ENCODE results near the gene DIDO1. TPM values are rescaled to one million over a fixed set of nuclear protein-coding genes. Genes with fewer than 3 reads are reported as not detected.
A peak's percentile ranks its signal among the peaks of the same experiment; 100 is the strongest.
"Not testable (repeated sequence)": the region's sequence is repeated elsewhere in the genome, so short reads cannot be mapped to it uniquely, and the experiment has no call there.

DIDO1 gene
- total RNA-seq, 1 experiment from 2014 or later = 85.9 TPM

DNA sequence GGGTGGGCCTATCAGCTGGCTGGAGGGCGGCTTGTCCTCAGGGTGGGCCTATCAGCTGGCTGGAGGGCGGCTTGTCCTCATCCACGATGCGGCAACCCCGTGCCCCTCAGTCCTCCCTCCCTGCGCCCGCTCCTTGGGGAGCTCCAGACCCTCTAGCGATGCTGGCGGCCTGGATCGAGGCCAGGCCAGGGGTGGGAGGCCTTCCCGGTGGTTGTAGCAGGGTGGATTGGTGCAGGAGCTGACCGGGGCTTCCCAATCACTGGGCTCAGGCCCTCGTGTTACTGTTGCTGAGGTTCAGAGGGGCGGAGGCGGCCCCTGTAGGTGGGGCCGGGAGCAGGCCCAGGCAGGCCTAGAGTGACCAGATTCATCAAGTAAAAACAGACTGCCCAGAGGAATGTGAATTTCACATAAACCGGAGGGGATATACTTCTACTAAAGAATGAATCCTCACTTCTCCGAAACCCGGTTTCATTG, 35.0 kb upstream of the DIDO1 start:
- H3K56ac ChIP-seq (ENCODE audit: insufficient read length, low read depth, low read length) = no peak overlapping the region
- H3K27ac ChIP-seq (ENCODE audit: insufficient read length, low read depth, low read length) = no peak overlapping the region
- H2BK20ac ChIP-seq (ENCODE audit: low read depth, low read length, poor library complexity, severe bottlenecking) = no peak overlapping the region
- no peaks in the 10 kb centered on the region for H3K27me3 ChIP-seq (ENCODE audit: insufficient read depth, low read length)
- H2AK5ac ChIP-seq (ENCODE audit: insufficient read length, low read length) = no peak overlapping the region
- H3K4me3 Mint-ChIP-seq = peak overlapping the region in 1 of 2 experiments; percentile 62; a peak in 3 of 5 replicates
- no peak overlapping the region for H2BK15ac ChIP-seq (ENCODE audit: low read depth, low read length)
- no peak overlapping the region for H2BK5ac ChIP-seq (ENCODE audit: insufficient read length, low read length)
- TF ChIP-seq, protein P1, sequence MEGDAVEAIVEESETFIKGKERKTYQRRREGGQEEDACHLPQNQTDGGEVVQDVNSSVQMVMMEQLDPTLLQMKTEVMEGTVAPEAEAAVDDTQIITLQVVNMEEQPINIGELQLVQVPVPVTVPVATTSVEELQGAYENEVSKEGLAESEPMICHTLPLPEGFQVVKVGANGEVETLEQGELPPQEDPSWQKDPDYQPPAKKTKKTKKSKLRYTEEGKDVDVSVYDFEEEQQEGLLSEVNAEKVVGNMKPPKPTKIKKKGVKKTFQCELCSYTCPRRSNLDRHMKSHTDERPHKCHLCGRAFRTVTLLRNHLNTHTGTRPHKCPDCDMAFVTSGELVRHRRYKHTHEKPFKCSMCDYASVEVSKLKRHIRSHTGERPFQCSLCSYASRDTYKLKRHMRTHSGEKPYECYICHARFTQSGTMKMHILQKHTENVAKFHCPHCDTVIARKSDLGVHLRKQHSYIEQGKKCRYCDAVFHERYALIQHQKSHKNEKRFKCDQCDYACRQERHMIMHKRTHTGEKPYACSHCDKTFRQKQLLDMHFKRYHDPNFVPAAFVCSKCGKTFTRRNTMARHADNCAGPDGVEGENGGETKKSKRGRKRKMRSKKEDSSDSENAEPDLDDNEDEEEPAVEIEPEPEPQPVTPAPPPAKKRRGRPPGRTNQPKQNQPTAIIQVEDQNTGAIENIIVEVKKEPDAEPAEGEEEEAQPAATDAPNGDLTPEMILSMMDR (conservative IDR thresholded peaks at IDR 0.05) = peak; percentile 35; the same call in 2 of the 3 replicates
- H2BK12ac ChIP-seq (ENCODE audit: insufficient read length, low read depth, low read length) = no peak overlapping the region
- no peaks in the 10 kb centered on the region for H3K9me3 ChIP-seq (ENCODE audit: control insufficient read depth, low read depth, low read length)
- no peaks in the 10 kb centered on the region for H3K27me3 Mint-ChIP-seq (ENCODE audit: low read depth)
- H2BK120ac ChIP-seq (ENCODE audit: low read depth, low read length, poor library complexity, severe bottlenecking) = no peak overlapping the region
- peaks cover 2 to 24% (median 7%) of the 10 kb centered on the region in 3 experiments; a peak in 4 of 7 replicates for H3K36me3 Mint-ChIP-seq (ENCODE audit: insufficient read depth in 1 of 3, low read depth in 3 of 3)
- H3K23ac ChIP-seq (ENCODE audit: insufficient read length, low read depth, low read length) = no peak overlapping the region
- peak; percentile 75 for DNase-seq
- no peak overlapping the region for H3K4me2 ChIP-seq (ENCODE audit: insufficient read depth, insufficient read length, low read length)
- H3K9me3 Mint-ChIP-seq = no peaks in the 10 kb centered on the region
- no peak overlapping the region for H3T11ph ChIP-seq (ENCODE audit: low read length)
- H4K5ac ChIP-seq (ENCODE audit: insufficient read length, low read depth, low read length) = no peak overlapping the region
- no peaks in the 10 kb centered on the region for H3K79me1 ChIP-seq (ENCODE audit: insufficient read depth, low read depth, low read length, poor library complexity, severe bottlenecking)
- no peaks in the 10 kb centered on the region for H3K79me2 ChIP-seq (ENCODE audit: insufficient read depth, low read length)
- no peak overlapping the region for H3K4ac ChIP-seq (ENCODE audit: low read depth, low read length)
- H3K4me1 Mint-ChIP-seq = peaks cover 0 to 7% of the 10 kb centered on the region in 2 experiments; a peak in 1 of 4 replicates
- H3K18ac ChIP-seq (ENCODE audit: insufficient read length, low read depth, low read length) = peak overlapping the region; percentile 46
- H3K9ac ChIP-seq (ENCODE audit: extremely low read depth, insufficient read length, low read length) = no peak overlapping the region
- H3K27ac Mint-ChIP-seq = no peak overlapping the region
- no peak overlapping the region for H3K14ac ChIP-seq (ENCODE audit: insufficient read depth, low read length)
- no CpG with 5 or more reads among the region's 19 CpGs for WGBS (ENCODE audit: extremely low coverage, insufficient read length, low lambda C conversion rate)
- H2AFZ ChIP-seq (ENCODE audit: low read length) = no peak overlapping the region
- H3K23me2 ChIP-seq (ENCODE audit: insufficient read length, low read depth, low read length, poor library complexity, severe bottlenecking) = no peaks in the 10 kb centered on the region
- H3K4me1 ChIP-seq (ENCODE audit: insufficient read depth, low read length) = no peaks in the 10 kb centered on the region
- no peak overlapping the region for H4K91ac ChIP-seq (ENCODE audit: insufficient read length, low read depth, low read length)
- no peaks in the 10 kb centered on the region for H4K20me1 ChIP-seq (ENCODE audit: control insufficient read depth, insufficient read depth, insufficient read length)
- H4K8ac ChIP-seq (replicated peaks; ENCODE audit: insufficient read length, low read depth, low read length) = no peak overlapping the region

- not testable (repeated sequence) for H4K91ac ChIP-seq (ENCODE audit: insufficient read length, low read depth, low read length); H3K4me1 ChIP-seq (ENCODE audit: insufficient read depth, low read length); H3K9ac ChIP-seq (ENCODE audit: extremely low read depth, insufficient read length, low read length); H4K5ac ChIP-seq (ENCODE audit: insufficient read length, low read depth, low read length); H3K23ac ChIP-seq (ENCODE audit: insufficient read length, low read depth, low read length); H2BK12ac ChIP-seq (ENCODE audit: insufficient read length, low read depth, low read length); H2BK20ac ChIP-seq (ENCODE audit: low read depth, low read length, poor library complexity, severe bottlenecking); H3K4me2 ChIP-seq (ENCODE audit: insufficient read depth, insufficient read length, low read length); H3T11ph ChIP-seq (ENCODE audit: low read length); H3K79me2 ChIP-seq (ENCODE audit: insufficient read depth, low read length); H3K14ac ChIP-seq (ENCODE audit: insufficient read depth, low read length); H3K18ac ChIP-seq (ENCODE audit: insufficient read length, low read depth, low read length); H3K4me1 Mint-ChIP-seq; H2AFZ ChIP-seq (ENCODE audit: low read length); H2AK5ac ChIP-seq (ENCODE audit: insufficient read length, low read length); H3K9me3 ChIP-seq (ENCODE audit: control insufficient read depth, low read depth, low read length); H3K4ac ChIP-seq (ENCODE audit: low read depth, low read length); H2BK120ac ChIP-seq (ENCODE audit: low read depth, low read length, poor library complexity, severe bottlenecking); H3K79me1 ChIP-seq (ENCODE audit: insufficient read depth, low read depth, low read length, poor library complexity, severe bottlenecking); H3K27ac ChIP-seq (ENCODE audit: insufficient read length, low read depth, low read length); H4K20me1 ChIP-seq (ENCODE audit: control insufficient read depth, insufficient read depth, insufficient read length); H3K23me2 ChIP-seq (ENCODE audit: insufficient read length, low read depth, low read length, poor library complexity, severe bottlenecking); H3K56ac ChIP-seq (ENCODE audit: insufficient read length, low read depth, low read length); H3K27me3 ChIP-seq (ENCODE audit: insufficient read depth, low read length); H3K9me3 Mint-ChIP-seq; H3K27me3 Mint-ChIP-seq (ENCODE audit: low read depth); H2BK5ac ChIP-seq (ENCODE audit: insufficient read length, low read length); H4K8ac ChIP-seq (replicated peaks; ENCODE audit: insufficient read length, low read depth, low read length); H2BK15ac ChIP-seq (ENCODE audit: low read depth, low read length)
- WGBS (ENCODE audit: extremely low coverage, insufficient read length, low lambda C conversion rate) = no CpG with 5 or more reads among the region's 31 CpGs
- H3K27ac Mint-ChIP-seq = peak overlapping the region in 1 of 3 experiments; percentile 49; a peak in 3 of 7 replicates
- H3K36me3 Mint-ChIP-seq (ENCODE audit: insufficient read depth in 1 of 3, low read depth in 3 of 3) = peaks cover 2 to 24% (median 7%) of the 10 kb centered on the region in 3 experiments; a peak in 4 of 7 replicates
- DNase-seq = peak; percentile 79
- H3K4me3 Mint-ChIP-seq = peak overlapping the region in 1 of 2 experiments; percentile 39; a peak in 1 of 5 replicates
Measured at GRCh38 chr20:62960446-62961309, 34.4 kb upstream of the DIDO1 start.
